HEK293 (cell line): ENCODE measurements around the gene TMEM229B.

Experiments
- CTCF ChIA-PET: fragments of 350-600 bp; formaldehyde crosslinking; extraction: SDS; loops from one replicate; lab custom pipeline; 2021; ENCODE audit warnings: antibody characterized with exemption; lab: Yijun Ruan, JAX
- POLR2A ChIA-PET: fragments of 300-600 bp; formaldehyde crosslinking; extraction: SDS; loops from one replicate; lab custom pipeline; 2020; ENCODE audit warnings: antibody characterized with exemption, inconsistent platforms; lab: Yijun Ruan, JAX
- H3K27ac ChIP-seq: fragments of 200-500 bp; sonication (Bioruptor generic); 2 replicates; pipeline ENCODE4 v1.5.1; 2014; ENCODE audit warnings: low read depth, low read length, control low read depth, inconsistent platforms; ENCODE audit errors: extremely low read depth
- H3K36me3 ChIP-seq, 2 experiments: fragments of 200-500 bp in 1 of 2; sonication (Bioruptor generic) in 1 of 2; 1 replicate in 1 of 2; 2 replicates in 1 of 2; pipeline ENCODE4 v1.5.1; 2014 to 2017; ENCODE audit warnings: inconsistent platforms in 2 of 2, low read length in 2 of 2; ENCODE audit not compliant: control insufficient read depth in 2 of 2, insufficient read depth in 1 of 2
- H3K4me1 ChIP-seq: fragments of 200-500 bp; sonication (Bioruptor generic); 2 replicates; pipeline ENCODE4 v1.5.1; 2014; ENCODE audit warnings: mild to moderate bottlenecking, low read length, inconsistent platforms; ENCODE audit not compliant: control insufficient read depth, insufficient read depth
- H3K4me3 ChIP-seq: 2 replicates; pipeline ENCODE4 v1.5.1; 2011; ENCODE audit warnings: low read depth, mild to moderate bottlenecking, control low read depth, low read length, moderate library complexity
- H3K9me3 ChIP-seq: fragments of 200-500 bp; sonication (Bioruptor generic); 2 replicates; pipeline ENCODE4 v1.5.1; 2014; ENCODE audit warnings: low read depth, low read length, inconsistent platforms; ENCODE audit not compliant: control insufficient read depth, insufficient read depth
- ATF2 ChIP-seq: fragments of 450-650 bp; formaldehyde crosslinking; IDR thresholded peaks from 2 replicates; pipeline ENCODE4 v1.5.1; 2016; ENCODE audit warnings: missing biosample characterization, missing genetic modification characterization, low read depth
- BCL11A ChIP-seq: fragments of 450-650 bp; formaldehyde crosslinking; IDR thresholded peaks from 2 replicates; pipeline ENCODE4 v1.5.1; 2016; ENCODE audit warnings: low read depth, missing biosample characterization, missing genetic modification characterization
- KLF8 ChIP-seq: fragments of 450-650 bp; formaldehyde crosslinking; IDR thresholded peaks from 2 replicates; pipeline ENCODE4 v1.5.1; 2016; ENCODE audit warnings: missing biosample characterization, missing genetic modification characterization
- SETDB1 ChIP-seq: IDR thresholded peaks from one replicate; pipeline ENCODE4 v1.6.1; 2017; ENCODE audit warnings: mild to moderate bottlenecking, low read length, moderate library complexity, mixed read lengths; ENCODE audit not compliant: insufficient read length
- SP7 ChIP-seq: fragments of 450-650 bp; formaldehyde crosslinking; IDR thresholded peaks from 2 replicates; pipeline ENCODE4 v1.5.1; 2016; ENCODE audit warnings: missing biosample characterization, missing genetic modification characterization
- YY2 ChIP-seq: fragments of 450-650 bp; formaldehyde crosslinking; IDR thresholded peaks from 2 replicates; pipeline ENCODE4 v1.5.1; 2016; ENCODE audit warnings: missing biosample characterization, missing genetic modification characterization
- ZBTB10 ChIP-seq: fragments of 450-650 bp; formaldehyde crosslinking; IDR thresholded peaks from 2 replicates; pipeline ENCODE4 v1.5.1; 2016; ENCODE audit warnings: missing biosample characterization, missing genetic modification characterization
- ZNF138 ChIP-seq: fragments of 450-650 bp; formaldehyde crosslinking; IDR thresholded peaks from 2 replicates; pipeline ENCODE4 v1.5.1; 2016; ENCODE audit warnings: missing biosample characterization, missing genetic modification characterization, borderline replicate concordance
- ZNF24 ChIP-seq: fragments of 450-650 bp; formaldehyde crosslinking; IDR thresholded peaks from 2 replicates; pipeline ENCODE4 v1.5.1; 2016; ENCODE audit warnings: missing biosample characterization, missing genetic modification characterization
- ZNF394 ChIP-seq: fragments of 450-650 bp; formaldehyde crosslinking; IDR thresholded peaks from 2 replicates; pipeline ENCODE4 v1.5.1; 2016; ENCODE audit warnings: missing biosample characterization, missing genetic modification characterization, mild to moderate bottlenecking, moderate library complexity, borderline replicate concordance
- ZNF514 ChIP-seq: fragments of 450-650 bp; formaldehyde crosslinking; IDR thresholded peaks from 2 replicates; pipeline ENCODE4 v1.5.1; 2016; ENCODE audit warnings: missing biosample characterization, missing genetic modification characterization
- ZNF548 ChIP-seq: fragments of 450-650 bp; formaldehyde crosslinking; IDR thresholded peaks from 2 replicates; pipeline ENCODE4 v1.5.1; 2016; ENCODE audit warnings: missing biosample characterization, missing genetic modification characterization
- ZNF623 ChIP-seq: fragments of 450-650 bp; formaldehyde crosslinking; IDR thresholded peaks from 2 replicates; pipeline ENCODE4 v1.5.1; 2016; ENCODE audit warnings: missing biosample characterization, missing genetic modification characterization
- ZNF645 ChIP-seq: fragments of 450-650 bp; formaldehyde crosslinking; IDR thresholded peaks from 2 replicates; pipeline ENCODE4; 2016; ENCODE audit warnings: missing biosample characterization, missing genetic modification characterization
- ZNF707 ChIP-seq: fragments of 450-650 bp; formaldehyde crosslinking; IDR thresholded peaks from 2 replicates; pipeline ENCODE4 v1.5.1; 2016; ENCODE audit warnings: missing biosample characterization, missing genetic modification characterization
- ZNF76 ChIP-seq: fragments of 450-650 bp; formaldehyde crosslinking; IDR thresholded peaks from 2 replicates; pipeline ENCODE4; 2016; ENCODE audit warnings: low read depth, missing biosample characterization, missing genetic modification characterization, borderline replicate concordance
- ZNF768 ChIP-seq: fragments of 450-650 bp; formaldehyde crosslinking; IDR thresholded peaks from 2 replicates; pipeline ENCODE4 v1.5.1; 2018; ENCODE audit warnings: missing biosample characterization, mild to moderate bottlenecking, missing genetic modification characterization
- ZNF792 ChIP-seq: fragments of 450-650 bp; formaldehyde crosslinking; IDR thresholded peaks from 2 replicates; pipeline ENCODE4 v1.5.1; 2016; ENCODE audit warnings: missing biosample characterization, missing genetic modification characterization

Gene TMEM229B

GRCh38 chr14:67432050-67432564, 56.4 kb downstream of the TMEM229B start:
- H3K36me3 ChIP-seq = no peaks in the 10 kb centered on the region
- H3K9me3 ChIP-seq = no peaks in the 10 kb centered on the region
- ChIA-PET POLR2A (interaction anchor here (0.6 kb wide), 1 partner anchor 64 kb away, joined by 3 read pairs; no protein-coding TSS in a partner anchor), CTCF (interaction anchor here (0.5 to 1.4 kb wide), 4 partner anchors 94 to 1382 kb away, joined by 3 to 5 read pairs (median 4); no protein-coding TSS in a partner anchor)
- no peak for TF ChIP-seq ZNF394 (tag by site-specific recombination)
- no peak for TF ChIP-seq ATF2
- TF ChIP-seq KLF8 (tag by site-specific recombination) = no peak
- TF ChIP-seq ZNF792 (tag by site-specific recombination) = no peak
- TF ChIP-seq BCL11A (tag by site-specific recombination) = no peak
- no peak for TF ChIP-seq ZNF138
- TF ChIP-seq ZNF548 (tag by site-specific recombination) = no peak
- TF ChIP-seq ZNF76 (tag by site-specific recombination) = no peak
- no peak for TF ChIP-seq SETDB1
- TF ChIP-seq YY2 (tag by site-specific recombination) = no peak
- TF ChIP-seq ZNF623 (tag by site-specific recombination) = no peak
- TF ChIP-seq ZNF768 = no peak
- no peak for TF ChIP-seq ZNF707 (tag by site-specific recombination)
- TF ChIP-seq ZBTB10 (tag by site-specific recombination) = no peak
- no peak for TF ChIP-seq ZNF24 (tag by site-specific recombination)
- H3K4me1 ChIP-seq = no peaks in the 10 kb centered on the region
- H3K4me3 ChIP-seq = no peak overlapping the region
- H3K27ac ChIP-seq = no peak overlapping the region

- POLR2A ChIA-PET = no interaction called here
- TF ChIP-seq SP7 (tag by site-specific recombination) (no peak), ZNF514 (tag by site-specific recombination) (no peak), ZNF645 (tag by site-specific recombination) (no peak)
- TF ChIP-seq, all 188 proteins: peak for 0
- CTCF ChIA-PET = interaction anchor here (0.6 to 6.2 kb wide), 11 partner anchors 12 to 424 kb away, joined by 3 to 97 read pairs (median 5); no protein-coding TSS in a partner anchor
- Histone ChIP-seq H3K4me1 (no peaks in the 10 kb centered on the region), H3K4me3 (no peak overlapping the region), H3K9me3 (no peaks in the 10 kb centered on the region), H3K36me3 (no peaks in the 10 kb centered on the region), H3K27ac (no peak overlapping the region)
These were observed 58.9 kb downstream of the TMEM229B start for GRCh38 chr14:67429510-67430205.
